ENCODE measurements around the gene SRRM2. TPM values are rescaled to one million over a fixed set of nuclear protein-coding genes. Genes with fewer than 3 reads are reported as not detected.

The SRRM2 gene
- total RNA-seq, 1 donor = 96.3 TPM

- no peak overlapping the region for H3K4me3 ChIP-seq (ENCODE audit: low read depth, low read length)
- no peak for TF ChIP-seq CTCF (IDR thresholded peaks at IDR 0.05; ENCODE audit: insufficient read depth, low read length)
- no peak for DNase-seq (ENCODE audit: low read depth)
These were observed 34.4 kb downstream of the SRRM2 start for GRCh38 chr16:2786826-2787151.

DNA sequence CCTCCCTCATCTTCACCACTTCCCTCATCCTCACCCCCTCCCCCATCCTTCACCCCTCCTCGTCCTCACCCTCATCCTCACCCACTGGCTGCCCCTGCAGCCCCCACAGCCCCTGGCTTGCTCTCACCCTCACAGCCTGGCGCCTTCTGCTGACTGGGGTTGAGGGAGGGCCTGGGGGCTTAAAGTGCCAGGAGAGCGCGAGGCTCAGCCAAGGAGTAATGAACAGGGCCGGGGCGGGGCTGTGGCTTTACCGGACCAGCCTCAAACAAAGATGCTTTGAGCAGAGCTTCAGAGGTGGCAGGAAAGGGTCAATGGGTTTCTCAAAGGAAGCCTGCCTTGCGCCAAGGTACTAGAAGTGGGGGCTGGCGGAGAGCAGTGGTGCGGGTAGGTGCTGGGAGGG is 35.0 kb downstream of the SRRM2 start, which contains the start of gene PRSS33:
PRSS33 (minus strand) TSS at position 155 of the 400 bp plus-strand sequence. CDS start 1,013 bp downstream, outside the sequence.
- TF ChIP-seq CTCF (IDR thresholded peaks at IDR 0.05; ENCODE audit: insufficient read depth, low read length) = no peak
- no peak within 1 kb of the TSS for H3K4me3 ChIP-seq (ENCODE audit: low read depth, low read length)
- no peak for DNase-seq (ENCODE audit: low read depth)

- TF ChIP-seq CTCF (IDR thresholded peaks at IDR 0.05; ENCODE audit: insufficient read depth, low read length) = no peak
- no peak for DNase-seq (ENCODE audit: low read depth)
- H3K4me3 ChIP-seq (ENCODE audit: low read depth, low read length) = no peak overlapping the region
These were observed 35.5 kb downstream of the SRRM2 start for GRCh38 chr16:2787961-2788360.

GRCh38 chr16:2790631-2791030 is 38.2 kb downstream of the SRRM2 start:
- TF ChIP-seq CTCF (IDR thresholded peaks at IDR 0.05; ENCODE audit: insufficient read depth, low read length) = no peak
- no peak for DNase-seq (ENCODE audit: low read depth)
- H3K4me3 ChIP-seq (ENCODE audit: low read depth, low read length) = no peak overlapping the region

DNA sequence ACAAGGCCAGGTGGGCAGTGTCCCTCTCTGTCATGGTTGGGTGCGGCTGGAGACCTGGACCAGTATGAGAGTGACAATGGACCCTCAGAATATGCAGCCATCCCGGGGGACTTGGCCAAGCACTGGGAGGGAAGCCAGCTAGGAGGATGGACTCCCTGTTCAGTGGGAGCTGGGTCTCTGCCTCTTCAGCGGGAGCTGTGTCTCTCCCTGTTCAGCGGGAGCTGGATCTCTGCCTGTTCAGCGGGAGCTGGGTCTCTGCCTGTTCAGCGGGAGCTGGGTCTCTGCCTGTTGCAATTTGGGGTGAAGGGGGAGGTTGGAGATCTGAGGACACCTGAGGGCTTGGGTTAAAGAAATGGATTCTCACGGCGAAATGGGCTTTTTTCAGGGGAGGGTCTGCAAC is 38.7 kb downstream of the SRRM2 start:
- H3K4me3 ChIP-seq (ENCODE audit: low read depth, low read length) = no peak overlapping the region
- DNase-seq (ENCODE audit: low read depth) = no peak
- TF ChIP-seq CTCF (IDR thresholded peaks at IDR 0.05; ENCODE audit: insufficient read depth, low read length) = no peak

- TF ChIP-seq CTCF (IDR thresholded peaks at IDR 0.05; ENCODE audit: insufficient read depth, low read length) = no peak
- H3K4me3 ChIP-seq (ENCODE audit: low read depth, low read length) = no peak overlapping the region
- no peak for DNase-seq (ENCODE audit: low read depth)
These were observed 40.5 kb downstream of the SRRM2 start for GRCh38 chr16:2792940-2793339.

GRCh38 chr16:2795395-2796143 is 43.1 kb downstream of the SRRM2 start:
- peak; percentile 37 for DNase-seq (ENCODE audit: low read depth)

More at GRCh38 chr16:2795395-2796143, 43.1 kb downstream of the SRRM2 start:
- TF ChIP-seq CTCF (IDR thresholded peaks at IDR 0.05; ENCODE audit: insufficient read depth, low read length) = no peak
- H3K4me3 ChIP-seq (ENCODE audit: low read depth, low read length) = no peak overlapping the region
